HepG2 (cell line): Measurements from ENCODE around the gene LRRFIP2. TPM values are rescaled to one million over a fixed set of nuclear protein-coding genes. Genes with fewer than 3 reads are reported as not detected.

ENCODE experiments used
- ARHGAP35 ChIP-seq: sonication (generic); formaldehyde crosslinking; IDR thresholded peaks from 2 replicates; pipeline ENCODE4 v1.9.0; 2022; ENCODE audit warnings: mild to moderate bottlenecking, inconsistent platforms, moderate library complexity, missing genetic modification reagents, borderline replicate concordance
- CREM ChIP-seq, 2 experiments: sonication (generic) in 1 of 2; formaldehyde crosslinking in 1 of 2; IDR thresholded peaks; 2 replicates each; pipeline versions ENCODE4 v1.4.0 to v1.6.1; 2016 to 2020; ENCODE audit warnings: antibody characterized with exemption in 1 of 2, mild to moderate bottlenecking in 1 of 2, missing genetic modification reagents in 1 of 2
- ETV5 ChIP-seq: IDR thresholded peaks from 2 replicates; pipeline ENCODE4 v1.6.1; 2018; ENCODE audit warnings: missing biosample characterization, missing genetic modification reagents, inconsistent platforms, borderline replicate concordance
- FOSL1 ChIP-seq: sonication (generic); formaldehyde crosslinking; IDR thresholded peaks from 2 replicates; pipeline ENCODE4 v1.9.0; 2021; ENCODE audit warnings: missing genetic modification reagents, borderline replicate concordance
- FOXP1 ChIP-seq, 2 experiments: fragments of 450-650 bp in 1 of 2; IDR thresholded peaks; 2 replicates each; pipeline ENCODE4 v1.6.1; 2017 to 2018; ENCODE audit warnings: antibody characterized with exemption in 1 of 2
- HDAC6 ChIP-seq: fragments of 200-600 bp; sonication (generic); IDR thresholded peaks from 2 replicates; pipeline ENCODE4 v1.7.0; 2017; ENCODE audit warnings: mild to moderate bottlenecking, antibody characterized with exemption, low read length, low read depth
- HMG20A ChIP-seq: IDR thresholded peaks from 2 replicates; pipeline ENCODE4 v1.6.1; 2016; ENCODE audit warnings: borderline replicate concordance
- JUNB ChIP-seq: sonication (generic); formaldehyde crosslinking; IDR thresholded peaks from 2 replicates; pipeline ENCODE4 v1.8.0; 2022; ENCODE audit warnings: missing genetic modification reagents, mild to moderate bottlenecking, borderline replicate concordance
- KLF9 ChIP-seq: IDR thresholded peaks from 2 replicates; pipeline ENCODE4 v1.6.1; 2016; ENCODE audit warnings: low read depth
- NFIC ChIP-seq: IDR thresholded peaks from 2 replicates; pipeline ENCODE4 v1.6.1; 2012; ENCODE audit warnings: mild to moderate bottlenecking, low read length, inconsistent platforms
- SOX5 ChIP-seq: IDR thresholded peaks from 2 replicates; pipeline ENCODE4 v1.6.1; 2016; ENCODE audit warnings: borderline replicate concordance
- SOX6 ChIP-seq, 2 experiments: fragments of 450-650 bp in 1 of 2; sonication (generic) in 1 of 2; formaldehyde crosslinking in 1 of 2; IDR thresholded peaks; 2 replicates each; pipeline versions ENCODE4 v1.4.0 to v1.6.1; 2017 to 2020; ENCODE audit warnings: antibody characterized with exemption in 1 of 2, mild to moderate bottlenecking in 1 of 2, missing genetic modification reagents in 1 of 2
- STAG1 ChIP-seq: sonication (generic); formaldehyde crosslinking; IDR thresholded peaks from 2 replicates; pipeline ENCODE4 v1.4.0; 2020; ENCODE audit warnings: missing genetic modification reagents
- U2AF1 ChIP-seq: fragments of 200-400 bp; formaldehyde crosslinking; optimal IDR thresholded peaks from 2 replicates; pipeline ENCODE3; 2017; ENCODE audit warnings: mild to moderate bottlenecking, low read depth, low read length
- ZMAT3 ChIP-seq: sonication (generic); formaldehyde crosslinking; conservative IDR thresholded peaks from 2 replicates; pipeline ENCODE4 v1.7.0; 2021; ENCODE audit warnings: missing genetic modification reagents
- ZNF10 ChIP-seq: sonication (generic); formaldehyde crosslinking; IDR thresholded peaks from 2 replicates; pipeline ENCODE4 v1.4.0; 2020; ENCODE audit warnings: mild to moderate bottlenecking, low read depth, missing genetic modification reagents, borderline replicate concordance
- ZNF431 ChIP-seq: sonication (generic); formaldehyde crosslinking; IDR thresholded peaks from 2 replicates; pipeline ENCODE4 v1.9.0; 2022; ENCODE audit warnings: missing genetic modification reagents, low read depth, mild to moderate bottlenecking, borderline replicate concordance
- ZNF546 ChIP-seq: sonication (generic); formaldehyde crosslinking; conservative IDR thresholded peaks from 2 replicates; pipeline ENCODE4 v1.8.1; 2023; ENCODE audit warnings: mild to moderate bottlenecking, missing genetic modification reagents
- ZNF570 ChIP-seq: sonication (generic); formaldehyde crosslinking; IDR thresholded peaks from 2 replicates; pipeline ENCODE4 v1.4.0; 2020; ENCODE audit warnings: mild to moderate bottlenecking, missing genetic modification reagents, borderline replicate concordance
- ZNF619 ChIP-seq: sonication (generic); formaldehyde crosslinking; IDR thresholded peaks from 2 replicates; pipeline ENCODE4 v1.4.0; 2020; ENCODE audit warnings: mild to moderate bottlenecking, missing genetic modification reagents
- ZNF713 ChIP-seq: sonication (generic); formaldehyde crosslinking; IDR thresholded peaks from 2 replicates; pipeline ENCODE4 v1.4.0; 2020; ENCODE audit warnings: mild to moderate bottlenecking, missing genetic modification reagents
- ZNF747 ChIP-seq: sonication (generic); formaldehyde crosslinking; IDR thresholded peaks from 2 replicates; pipeline ENCODE4 v1.8.1; 2023; ENCODE audit warnings: missing genetic modification reagents, mild to moderate bottlenecking, borderline replicate concordance
- ZNF83 ChIP-seq: sonication (generic); formaldehyde crosslinking; IDR thresholded peaks from 2 replicates; pipeline ENCODE4 v1.4.0; 2020; ENCODE audit warnings: missing genetic modification reagents, mild to moderate bottlenecking, borderline replicate concordance
- polyA plus RNA-seq, 8 experiments: library from polyadenylated mRNA; depleted of rRNA in 3 of 8; stranded (reverse) in 7 of 8; unstranded in 1 of 8; fragments of >200 nt; fragmentation: Illumina TruSeq in 4 of 8; extraction: Trizol in 4 of 8; gene quantifications; 2 replicates each; pipeline versions ENCODE4 v1.2.1 to v1.2.3, GENCODE V29; 2011 to 2016; ENCODE audit warnings: low read depth in 4 of 8, missing spikeins in 1 of 8, mixed read lengths in 1 of 8; ENCODE audit not compliant: insufficient read depth in 1 of 8
- total RNA-seq, 5 experiments: library from RNA; depleted of rRNA; stranded (reverse); fragments of >200 nt; fragmentation: Illumina TruSeq; extraction: Trizol; gene quantifications; 2 replicates each; pipeline ENCODE4 v1.2.3, GENCODE V29; 2016; ENCODE audit warnings: low read depth in 1 of 5
- TF ChIP-seq, protein P1 (sequence below): sonication (generic); formaldehyde crosslinking; IDR thresholded peaks from 2 replicates; pipeline ENCODE4 v1.5.1; 2020; ENCODE audit warnings: mild to moderate bottlenecking, moderate library complexity, missing genetic modification reagents
- TF ChIP-seq, protein P2 (sequence below): sonication (generic); formaldehyde crosslinking; IDR thresholded peaks from 2 replicates; pipeline ENCODE4 v1.5.0; 2020; ENCODE audit warnings: mild to moderate bottlenecking, missing genetic modification reagents
- TF ChIP-seq, protein P3 (sequence below): sonication (generic); formaldehyde crosslinking; IDR thresholded peaks from 2 replicates; pipeline ENCODE4 v1.8.0; 2022; ENCODE audit warnings: mild to moderate bottlenecking, missing genetic modification reagents, moderate library complexity

Gene LRRFIP2
- total and polyA plus RNA-seq, 2 of the 13 experiments (the other 11 are each of a cell fraction or from before 2014, with no cell fraction given): 13.5 to 32.2 TPM

DNA sequence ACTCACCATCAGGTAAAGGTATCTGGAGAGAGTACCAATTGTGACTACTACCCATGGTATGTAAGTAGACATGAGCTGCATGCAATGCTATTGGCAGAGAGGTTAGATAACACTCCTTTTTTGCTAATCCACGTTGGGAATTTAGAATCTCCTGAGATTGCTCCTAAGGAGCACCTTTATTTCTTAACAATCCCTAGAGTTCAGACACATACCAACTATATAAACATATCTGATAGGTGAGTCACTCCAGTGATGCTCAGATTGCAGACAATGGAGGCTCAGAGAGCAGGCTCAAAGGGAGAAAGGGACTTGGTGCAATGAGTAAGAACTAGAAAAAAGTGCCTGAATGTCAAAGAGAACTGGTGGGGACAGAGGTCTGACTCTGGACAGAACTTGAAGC lies 47.0 kb upstream of the LRRFIP2 start (continued):
- TF ChIP-seq ZNF431 (CRISPR knock-in tag) (no peak), ETV5 (no peak), FOSL1 (CRISPR knock-in tag) (peak; percentile 83; the same call in 1 of the 2 replicates), NFIC (no peak), ZMAT3 (no peak), ZNF83 (CRISPR knock-in tag) (no peak), SOX6 (IDR thresholded peaks at IDR 0.05) (no peak), SOX6 (CRISPR knock-in tag; IDR thresholded peaks at IDR 0.05) (peak; percentile 57; the same call in 1 of the 2 replicates), ZNF570 (CRISPR knock-in tag) (no peak), STAG1 (CRISPR knock-in tag) (no peak), SOX5 (CRISPR knock-in tag) (peak; percentile 58; the same call in 1 of the 2 replicates), JUNB (CRISPR knock-in tag) (peak; percentile 75; the same call in 1 of the 2 replicates), HMG20A (CRISPR knock-in tag) (peak; percentile 24; the same call in 1 of the 2 replicates), ZNF10 (CRISPR knock-in tag) (no peak), KLF9 (CRISPR knock-in tag) (no peak), ZNF747 (no peak), ARHGAP35 (no peak), U2AF1 (no peak), FOXP1 (IDR thresholded peaks at IDR 0.05) (no peak), FOXP1 (CRISPR knock-in tag; IDR thresholded peaks at IDR 0.05) (no peak), ZNF619 (CRISPR knock-in tag) (no peak), CREM (IDR thresholded peaks at IDR 0.05) (peak; percentile 23; the same call in 1 of the 2 replicates), CREM (CRISPR knock-in tag; IDR thresholded peaks at IDR 0.05) (no peak), ZNF713 (CRISPR knock-in tag) (no peak), ZNF546 (no peak), HDAC6 (no peak)
- TF ChIP-seq, protein P1, sequence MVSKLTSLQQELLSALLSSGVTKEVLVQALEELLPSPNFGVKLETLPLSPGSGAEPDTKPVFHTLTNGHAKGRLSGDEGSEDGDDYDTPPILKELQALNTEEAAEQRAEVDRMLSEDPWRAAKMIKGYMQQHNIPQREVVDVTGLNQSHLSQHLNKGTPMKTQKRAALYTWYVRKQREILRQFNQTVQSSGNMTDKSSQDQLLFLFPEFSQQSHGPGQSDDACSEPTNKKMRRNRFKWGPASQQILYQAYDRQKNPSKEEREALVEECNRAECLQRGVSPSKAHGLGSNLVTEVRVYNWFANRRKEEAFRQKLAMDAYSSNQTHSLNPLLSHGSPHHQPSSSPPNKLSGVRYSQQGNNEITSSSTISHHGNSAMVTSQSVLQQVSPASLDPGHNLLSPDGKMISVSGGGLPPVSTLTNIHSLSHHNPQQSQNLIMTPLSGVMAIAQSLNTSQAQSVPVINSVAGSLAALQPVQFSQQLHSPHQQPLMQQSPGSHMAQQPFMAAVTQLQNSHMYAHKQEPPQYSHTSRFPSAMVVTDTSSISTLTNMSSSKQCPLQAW (CRISPR knock-in tag): no peak
- TF ChIP-seq, protein P2, sequence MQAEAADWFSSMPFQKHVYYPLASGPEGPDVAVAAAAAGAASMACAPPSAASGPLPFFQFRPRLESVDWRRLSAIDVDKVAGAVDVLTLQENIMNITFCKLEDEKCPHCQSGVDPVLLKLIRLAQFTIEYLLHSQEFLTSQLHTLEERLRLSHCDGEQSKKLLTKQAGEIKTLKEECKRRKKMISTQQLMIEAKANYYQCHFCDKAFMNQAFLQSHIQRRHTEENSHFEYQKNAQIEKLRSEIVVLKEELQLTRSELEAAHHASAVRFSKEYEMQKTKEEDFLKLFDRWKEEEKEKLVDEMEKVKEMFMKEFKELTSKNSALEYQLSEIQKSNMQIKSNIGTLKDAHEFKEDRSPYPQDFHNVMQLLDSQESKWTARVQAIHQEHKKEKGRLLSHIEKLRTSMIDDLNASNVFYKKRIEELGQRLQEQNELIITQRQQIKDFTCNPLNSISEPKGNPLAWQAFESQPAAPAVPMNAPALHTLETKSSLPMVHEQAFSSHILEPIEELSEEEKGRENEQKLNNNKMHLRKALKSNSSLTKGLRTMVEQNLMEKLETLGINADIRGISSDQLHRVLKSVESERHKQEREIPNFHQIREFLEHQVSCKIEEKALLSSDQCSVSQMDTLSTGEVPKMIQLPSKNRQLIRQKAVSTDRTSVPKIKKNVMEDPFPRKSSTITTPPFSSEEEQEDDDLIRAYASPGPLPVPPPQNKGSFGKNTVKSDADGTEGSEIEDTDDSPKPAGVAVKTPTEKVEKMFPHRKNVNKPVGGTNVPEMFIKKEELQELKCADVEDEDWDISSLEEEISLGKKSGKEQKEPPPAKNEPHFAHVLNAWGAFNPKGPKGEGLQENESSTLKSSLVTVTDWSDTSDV (CRISPR knock-in tag): no peak
- TF ChIP-seq, protein P3, sequence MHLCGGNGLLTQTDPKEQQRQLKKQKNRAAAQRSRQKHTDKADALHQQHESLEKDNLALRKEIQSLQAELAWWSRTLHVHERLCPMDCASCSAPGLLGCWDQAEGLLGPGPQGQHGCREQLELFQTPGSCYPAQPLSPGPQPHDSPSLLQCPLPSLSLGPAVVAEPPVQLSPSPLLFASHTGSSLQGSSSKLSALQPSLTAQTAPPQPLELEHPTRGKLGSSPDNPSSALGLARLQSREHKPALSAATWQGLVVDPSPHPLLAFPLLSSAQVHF: no peak
